ENCODE results near the gene MTG1. TPM values are rescaled to one million over a fixed set of nuclear protein-coding genes. Genes with fewer than 3 reads are reported as not detected.

The MTG1 gene
- polyA plus RNA-seq, 4 donors, result 63.9 to 73.6 (median 67.1) TPM

- no peak for DNase-seq (ENCODE audit: low read depth in 4 of 4, low spot score in 3 of 4)
Observed at GRCh38 chr10:133444342-133445267, 50.6 kb downstream of the MTG1 start.

GRCh38 chr10:133445268-133445732 is 51.3 kb downstream of the MTG1 start:
- no peak for DNase-seq (ENCODE audit: low read depth in 4 of 4, low spot score in 3 of 4)

- no peak for DNase-seq (ENCODE audit: low read depth in 4 of 4, low spot score in 3 of 4)
Observed at GRCh38 chr10:133445751-133446708, 52.1 kb downstream of the MTG1 start.

- DNase-seq (ENCODE audit: low read depth in 4 of 4, low spot score in 3 of 4), result no peak
Observed at GRCh38 chr10:133446979-133447378, 53.0 kb downstream of the MTG1 start.

GRCh38 chr10:133448120-133448519 is 54.2 kb downstream of the MTG1 start:
- no peak for DNase-seq (ENCODE audit: low read depth in 4 of 4, low spot score in 3 of 4)

DNA sequence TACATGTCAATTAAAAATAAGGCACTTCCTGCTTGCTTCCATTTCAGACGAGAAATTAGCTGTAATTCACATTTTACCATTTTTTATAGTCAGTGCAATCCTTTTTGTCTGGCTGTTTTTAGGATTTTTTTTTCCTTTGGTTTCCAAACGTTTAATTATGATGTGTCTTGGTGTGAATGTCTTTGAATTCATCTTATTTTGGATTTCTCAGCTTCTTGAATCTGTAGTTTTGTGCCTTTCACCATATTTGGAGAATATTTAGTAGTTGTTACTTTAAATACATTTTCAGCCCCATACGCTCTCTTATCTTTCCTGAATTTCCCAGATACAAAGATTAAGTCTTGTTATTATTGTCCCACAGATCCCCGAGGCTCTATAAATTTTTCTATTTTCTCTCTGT is 57.4 kb downstream of the MTG1 start:
- no peak for DNase-seq (ENCODE audit: low read depth in 4 of 4, low spot score in 3 of 4)

DNA sequence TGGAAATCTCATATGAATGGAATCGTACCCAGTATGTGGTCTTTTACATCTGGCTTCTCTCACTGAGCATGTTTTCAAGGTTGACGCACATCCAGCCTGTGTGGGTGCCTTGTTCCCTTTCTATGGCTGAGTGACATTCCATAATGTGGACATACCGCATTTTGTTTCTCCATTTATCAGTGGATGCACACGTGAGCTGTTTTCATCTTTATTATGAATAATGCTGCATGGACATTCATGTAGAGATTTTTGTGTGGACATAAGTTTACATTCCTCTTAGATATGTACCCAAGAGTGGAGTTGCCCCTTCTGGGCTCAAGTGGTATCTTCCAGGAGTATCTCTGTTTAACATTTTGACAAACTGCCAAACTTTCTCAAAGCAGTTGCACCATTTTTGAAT is 58.5 kb downstream of the MTG1 start:
- no peak for DNase-seq (ENCODE audit: low read depth in 4 of 4, low spot score in 3 of 4)

DNA sequence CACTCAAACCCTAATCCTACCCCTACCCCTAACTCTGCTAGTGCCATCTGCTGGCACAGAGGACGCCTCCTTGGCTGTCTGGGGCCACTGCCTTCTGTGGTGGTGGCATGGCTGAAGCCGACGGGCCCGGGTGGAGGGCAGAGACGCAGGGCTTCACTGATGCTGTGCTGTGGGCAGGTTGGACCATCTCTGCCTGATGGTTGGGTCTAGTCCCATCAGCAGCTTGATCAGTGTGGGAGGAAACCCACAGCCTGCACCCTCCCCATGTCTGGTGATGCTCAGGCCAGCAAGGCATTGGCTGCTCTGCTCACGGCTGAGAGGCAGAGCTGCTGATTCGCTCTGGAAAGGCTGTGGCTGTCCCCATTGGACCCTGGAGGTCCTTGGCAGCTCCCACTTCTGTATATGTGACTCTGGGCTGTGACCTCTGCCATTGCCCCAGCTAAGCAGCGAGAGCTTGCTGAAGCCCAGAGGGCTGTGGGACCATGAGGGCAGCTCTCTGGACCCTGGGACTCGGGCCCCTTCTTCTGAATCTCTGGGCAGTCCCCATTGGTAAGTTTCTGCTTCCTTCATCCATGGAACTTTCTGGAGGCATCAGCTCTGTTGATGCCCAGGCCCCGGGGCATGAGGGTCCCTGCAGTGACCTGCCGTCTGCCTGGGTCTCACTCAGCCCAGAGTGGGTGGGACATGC is 59.7 kb downstream of the MTG1 start, which contains the start of gene SCART1:
TSS of gene SCART1 (plus strand) at position 430 of the 688 bp plus-strand sequence. CDS start at position 483, 53 bp downstream.
- DNase-seq (ENCODE audit: low read depth in 4 of 4, low spot score in 3 of 4), result no peak

DNA sequence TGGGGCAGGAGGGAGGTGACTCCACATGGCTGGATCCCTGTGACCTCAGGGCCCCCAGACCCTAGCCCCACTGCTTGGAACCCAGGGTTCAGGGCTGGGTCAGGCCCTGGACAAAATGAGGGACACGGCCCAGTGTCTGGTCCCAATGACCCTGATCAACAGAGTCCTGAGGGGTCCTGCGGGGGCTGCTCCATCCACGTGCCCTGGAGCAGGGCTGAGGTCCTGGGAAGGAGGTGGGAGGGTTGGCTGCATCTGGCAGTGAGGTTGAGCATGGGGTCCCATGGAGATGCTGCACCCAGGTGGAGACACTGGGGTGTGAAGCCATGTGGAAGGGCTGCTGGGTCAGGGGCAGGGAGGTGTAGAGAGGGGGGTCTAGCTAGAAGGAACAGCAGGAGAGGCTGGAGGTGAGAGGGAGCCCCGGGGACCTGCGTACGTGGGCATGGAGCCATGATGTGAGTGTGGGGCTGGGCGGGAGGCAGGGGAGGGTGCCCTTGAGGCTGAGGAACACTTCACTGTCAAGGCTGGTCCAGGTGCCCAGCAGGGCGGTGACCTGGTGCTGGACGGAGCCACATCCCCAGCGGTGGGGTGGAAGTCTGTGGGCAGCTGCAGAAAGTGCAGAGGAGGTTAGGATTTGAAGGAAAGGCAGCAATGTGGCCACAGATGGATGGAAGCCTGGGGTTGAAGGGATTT is 60.4 kb downstream of the MTG1 start:
- no peak for DNase-seq (ENCODE audit: low read depth in 4 of 4, low spot score in 3 of 4)

DNA sequence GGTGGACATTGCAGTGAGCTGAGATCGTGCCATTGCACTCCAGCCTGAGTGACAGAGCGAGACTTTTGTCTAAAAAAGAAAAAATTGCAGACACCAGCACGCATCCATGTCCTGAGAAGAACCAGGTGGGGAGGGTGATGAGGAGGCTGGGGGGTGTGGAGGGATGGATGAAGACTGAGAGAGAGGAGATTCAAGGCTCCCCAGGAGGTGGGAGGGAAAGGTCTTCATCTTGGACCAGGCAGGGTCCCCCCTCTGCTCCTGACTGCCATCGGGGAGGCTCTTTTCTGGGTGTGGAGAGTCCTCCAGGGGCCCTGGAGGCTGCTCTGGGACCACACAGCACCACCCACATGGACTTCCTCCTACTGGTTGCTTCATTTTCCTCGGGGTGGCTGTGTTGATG is 61.2 kb downstream of the MTG1 start:
- no peak for DNase-seq (ENCODE audit: low read depth in 4 of 4, low spot score in 3 of 4)

DNA sequence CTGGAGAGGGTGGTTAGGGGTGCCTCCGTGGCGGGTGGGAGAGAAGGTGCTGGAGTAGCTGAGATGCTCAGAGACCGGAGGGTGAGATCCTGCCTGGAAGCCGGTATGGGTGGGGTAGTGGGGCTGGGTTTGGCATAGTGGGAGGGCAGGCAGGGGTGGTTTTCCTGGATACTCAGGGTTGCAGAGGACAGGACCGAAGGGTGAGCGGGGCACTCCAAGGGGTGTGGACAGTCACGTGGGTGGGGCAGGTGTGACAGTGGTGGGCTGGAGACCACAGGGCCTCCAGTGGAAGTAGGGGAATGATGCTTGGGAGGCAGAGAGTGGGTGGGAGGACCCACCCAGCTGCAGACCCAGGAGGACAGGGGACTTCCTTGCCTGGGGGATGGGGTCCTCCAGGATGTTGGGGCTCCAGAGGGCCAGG is 61.7 kb downstream of the MTG1 start:
- no peak for DNase-seq (ENCODE audit: low read depth in 4 of 4, low spot score in 3 of 4)

DNA sequence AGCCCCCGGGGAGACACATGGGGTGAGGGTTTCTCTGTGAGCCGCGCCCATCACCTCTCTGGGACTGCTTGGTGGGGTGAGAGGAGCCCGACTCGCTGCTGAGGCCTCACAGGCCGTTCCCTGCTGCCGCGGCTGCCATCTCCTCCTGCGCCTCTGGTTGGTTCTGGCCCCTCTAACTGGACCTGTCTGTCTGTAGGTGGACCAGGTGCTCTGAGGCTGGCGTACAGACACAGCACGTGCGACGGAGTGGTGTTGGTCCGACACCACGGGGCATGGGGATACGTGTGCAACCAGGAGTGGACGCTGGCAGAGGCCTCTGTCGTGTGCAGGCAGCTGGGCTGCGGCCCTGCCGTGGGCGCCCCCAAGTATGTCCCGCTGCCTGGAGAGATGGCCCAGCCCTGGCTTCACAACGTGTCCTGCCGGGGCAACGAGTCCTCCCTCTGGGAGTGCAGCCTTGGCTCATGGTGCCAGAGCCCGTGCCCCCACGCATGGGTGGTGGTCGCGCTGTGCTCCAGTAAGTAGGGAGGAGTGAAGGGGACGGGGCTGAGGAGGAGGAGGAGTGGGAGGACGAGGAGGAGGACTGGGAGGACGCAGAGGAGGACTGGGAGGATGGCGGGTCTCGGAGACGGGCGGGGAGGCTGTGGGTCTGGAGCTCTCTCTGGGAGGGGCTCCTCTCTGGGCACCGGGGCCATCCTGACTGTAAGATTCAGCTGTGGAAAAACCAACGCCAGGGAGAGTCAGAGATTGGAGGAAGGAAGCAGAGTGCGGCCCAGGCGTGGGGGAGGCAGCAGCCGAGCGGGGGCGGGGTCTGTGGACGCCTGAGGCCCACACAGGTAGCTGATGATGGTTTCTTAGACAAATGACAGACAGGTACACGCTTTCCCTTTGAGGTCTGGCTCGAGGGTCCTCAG is 62.3 kb downstream of the MTG1 start:
- no peak for DNase-seq (ENCODE audit: low read depth in 4 of 4, low spot score in 3 of 4)

DNA sequence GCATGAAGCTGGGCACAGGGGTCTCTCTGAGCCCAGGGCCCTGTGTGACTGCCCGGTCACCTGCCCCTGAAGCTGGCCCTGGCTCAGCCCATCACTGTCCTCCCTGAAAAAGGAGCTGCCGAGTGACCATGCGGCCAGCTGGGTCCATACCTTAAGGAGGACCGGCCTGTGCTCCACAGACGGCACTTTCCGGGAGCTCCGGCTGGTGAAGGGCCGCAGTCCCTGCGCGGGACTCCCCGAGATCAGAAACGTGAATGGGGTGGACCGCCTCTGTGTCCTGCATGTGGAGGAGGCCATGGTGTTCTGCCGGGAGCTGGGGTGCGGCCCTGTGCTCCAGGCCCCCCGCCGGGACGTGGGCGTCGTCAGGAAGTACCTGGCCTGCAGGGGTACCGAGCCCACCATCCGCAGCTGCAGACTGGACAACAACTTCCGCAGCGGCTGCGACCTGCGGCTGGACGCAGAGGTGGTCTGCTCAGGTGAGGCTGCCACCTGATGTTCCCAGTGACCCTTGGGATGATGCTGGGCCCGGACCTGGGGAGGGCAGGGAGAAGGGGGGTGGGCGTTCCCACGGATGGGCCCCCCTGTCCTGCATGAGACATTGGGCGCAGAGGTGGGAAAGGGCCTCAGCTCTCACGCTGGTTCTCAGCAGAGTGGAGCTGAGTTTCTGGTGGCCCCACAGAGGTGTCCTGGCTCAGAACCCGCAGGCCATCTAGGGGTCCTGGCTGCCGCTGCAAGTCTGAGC is 63.3 kb downstream of the MTG1 start:
- no peak for DNase-seq (ENCODE audit: low read depth in 4 of 4, low spot score in 3 of 4)

DNA sequence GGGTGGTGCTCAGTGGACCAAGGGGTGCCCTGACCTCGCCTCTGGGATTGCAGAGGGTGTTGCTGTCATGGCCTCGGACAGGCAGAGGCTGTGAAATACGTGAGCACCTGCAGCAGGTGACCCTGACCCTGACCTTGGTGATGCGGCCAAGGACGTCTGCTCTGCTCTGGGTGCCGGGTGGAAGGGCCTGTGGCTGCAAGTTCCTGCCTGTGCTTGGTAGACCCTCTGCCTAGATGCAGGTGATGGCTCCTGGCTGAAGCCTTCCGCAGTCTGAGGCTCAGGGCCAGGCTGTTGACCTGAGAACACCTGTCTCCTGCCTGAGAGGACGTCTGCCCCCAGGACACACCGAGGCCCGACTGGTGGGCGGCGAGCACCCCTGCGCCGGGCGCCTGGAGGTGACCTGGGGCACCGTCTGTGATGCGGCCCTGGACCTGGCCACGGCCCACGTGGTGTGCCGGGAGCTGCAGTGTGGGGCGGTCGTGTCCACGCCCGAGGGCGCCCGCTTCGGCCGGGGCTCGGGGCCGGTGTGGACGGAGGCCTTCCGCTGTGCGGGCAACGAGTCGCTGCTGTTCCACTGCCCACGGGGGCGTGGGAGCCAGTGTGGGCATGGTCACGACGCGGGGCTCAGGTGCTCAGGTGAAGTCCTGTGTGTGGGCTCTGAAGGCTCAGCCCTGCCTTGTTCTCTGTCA is 64.2 kb downstream of the MTG1 start:
- DNase-seq (ENCODE audit: low read depth in 4 of 4, low spot score in 3 of 4), result no peak

DNA sequence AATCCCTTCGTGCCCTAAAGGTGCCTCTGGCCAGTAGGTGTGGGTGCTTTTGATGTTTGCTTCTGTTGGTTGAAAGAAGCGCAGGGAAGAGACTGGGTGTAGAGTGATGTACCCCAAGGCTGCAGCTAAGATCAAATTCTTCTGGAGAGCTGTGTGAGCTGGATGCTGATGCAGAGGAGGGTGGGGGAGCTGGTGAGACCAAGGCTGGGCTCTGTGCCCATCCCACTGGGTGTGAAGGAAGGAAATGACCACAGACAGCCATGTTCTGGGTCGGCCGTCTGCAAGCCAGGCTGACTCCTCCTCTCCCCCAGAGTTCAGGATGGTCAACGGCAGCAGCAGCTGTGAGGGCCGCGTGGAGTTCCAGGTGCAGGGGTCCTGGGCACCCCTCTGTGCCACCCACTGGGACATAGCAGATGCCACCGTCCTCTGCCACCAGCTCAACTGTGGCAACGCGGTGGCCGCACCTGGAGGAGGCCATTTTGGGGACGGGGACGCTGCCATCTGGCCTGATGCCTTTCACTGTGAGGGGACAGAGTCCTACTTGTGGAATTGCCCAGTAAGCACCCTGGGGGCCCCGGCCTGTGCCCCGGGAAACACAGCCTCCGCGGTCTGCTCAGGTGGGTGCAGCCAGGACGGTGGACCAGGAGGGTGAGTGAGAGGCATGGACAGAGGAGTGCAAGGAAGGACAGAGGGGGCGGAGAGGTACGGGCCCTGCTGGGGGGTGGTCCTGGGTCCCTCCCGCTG is 64.9 kb downstream of the MTG1 start:
- no peak for DNase-seq (ENCODE audit: low read depth in 4 of 4, low spot score in 3 of 4)

DNA sequence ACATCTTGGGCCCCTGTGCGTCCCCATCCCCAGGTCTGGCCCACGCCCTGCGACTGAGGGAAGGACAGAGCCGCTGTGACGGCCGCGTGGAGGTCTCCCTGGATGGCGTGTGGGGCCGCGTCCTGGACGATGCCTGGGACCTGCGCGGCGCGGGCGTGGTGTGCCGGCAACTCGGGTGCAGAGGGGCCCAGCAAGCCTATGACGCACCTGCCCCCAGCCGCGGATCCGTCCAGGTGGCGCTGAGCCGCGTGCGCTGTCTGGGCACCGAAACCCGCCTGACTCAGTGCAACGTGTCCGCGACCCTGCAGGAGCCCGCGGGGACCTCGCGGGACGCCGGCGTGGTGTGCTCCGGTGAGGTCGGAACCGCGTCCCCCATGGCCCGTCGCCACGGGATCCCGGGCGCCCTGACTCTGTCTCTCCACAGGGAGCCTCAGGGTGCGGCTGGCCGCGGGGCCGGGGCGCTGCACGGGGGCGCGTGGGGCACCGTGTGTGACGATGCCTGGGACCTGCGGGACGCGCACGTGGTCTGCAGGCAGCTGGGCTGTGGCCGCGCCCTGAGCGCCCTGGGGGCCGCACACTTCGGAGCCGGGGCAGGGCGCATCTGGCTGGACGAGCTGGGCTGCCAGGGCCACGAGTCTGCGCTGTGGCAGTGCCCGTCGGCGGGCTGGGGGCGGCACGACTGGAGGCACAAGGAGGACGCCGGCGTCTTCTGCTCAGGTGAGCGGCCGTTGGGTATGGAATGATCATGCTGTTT is 65.7 kb downstream of the MTG1 start:
- no peak for DNase-seq (ENCODE audit: low read depth in 4 of 4, low spot score in 3 of 4)
